H1 (cell line): Measurements from ENCODE around the gene MYLK4.

Experiments
- CEBPB ChIP-seq: IDR thresholded peaks from 2 replicates; pipeline ENCODE4 v1.6.1; 2012; ENCODE audit warnings: low read depth, low read length
- POLR2AphosphoS5 ChIP-seq: IDR thresholded peaks from 2 replicates; pipeline ENCODE4 v1.6.1; 2011; ENCODE audit warnings: low read depth, low read length
- POU5F1 ChIP-seq: IDR thresholded peaks from 2 replicates; pipeline ENCODE4 v1.6.1; 2011; ENCODE audit warnings: low read depth, mild to moderate bottlenecking, low read length, moderate library complexity
- SUZ12 ChIP-seq: fragments of 200-600 bp; sonication (generic); IDR thresholded peaks from 2 replicates; pipeline ENCODE4 v1.6.1; 2012; ENCODE audit warnings: mild to moderate bottlenecking, inconsistent platforms, low read length, moderate library complexity, mixed read lengths
- TAF1 ChIP-seq: IDR thresholded peaks from 2 replicates; pipeline ENCODE4 v1.6.1; 2011; ENCODE audit warnings: mild to moderate bottlenecking, low read depth, low read length
- YY1 ChIP-seq: IDR thresholded peaks from 2 replicates; pipeline ENCODE4 v1.6.1; 2011; ENCODE audit warnings: low read depth, mild to moderate bottlenecking, low read length
- TF ChIP-seq, protein P1 (sequence below): IDR thresholded peaks from 2 replicates; pipeline ENCODE4 v1.6.1; 2012; ENCODE audit warnings: low read length, inconsistent platforms
- TF ChIP-seq, protein P2 (sequence below), 3 experiments: IDR thresholded peaks; 1 replicate in 2 of 3; 2 replicates in 1 of 3; pipeline versions ENCODE4 v1.5.1 to v1.6.1; 2011; ENCODE audit warnings: low read length in 3 of 3, mild to moderate bottlenecking in 3 of 3, inconsistent platforms in 2 of 3, low read depth in 1 of 3, moderate library complexity in 1 of 3; ENCODE audit not compliant: insufficient read depth in 1 of 3; ENCODE audit errors: control extremely low read depth in 1 of 3

DNA sequence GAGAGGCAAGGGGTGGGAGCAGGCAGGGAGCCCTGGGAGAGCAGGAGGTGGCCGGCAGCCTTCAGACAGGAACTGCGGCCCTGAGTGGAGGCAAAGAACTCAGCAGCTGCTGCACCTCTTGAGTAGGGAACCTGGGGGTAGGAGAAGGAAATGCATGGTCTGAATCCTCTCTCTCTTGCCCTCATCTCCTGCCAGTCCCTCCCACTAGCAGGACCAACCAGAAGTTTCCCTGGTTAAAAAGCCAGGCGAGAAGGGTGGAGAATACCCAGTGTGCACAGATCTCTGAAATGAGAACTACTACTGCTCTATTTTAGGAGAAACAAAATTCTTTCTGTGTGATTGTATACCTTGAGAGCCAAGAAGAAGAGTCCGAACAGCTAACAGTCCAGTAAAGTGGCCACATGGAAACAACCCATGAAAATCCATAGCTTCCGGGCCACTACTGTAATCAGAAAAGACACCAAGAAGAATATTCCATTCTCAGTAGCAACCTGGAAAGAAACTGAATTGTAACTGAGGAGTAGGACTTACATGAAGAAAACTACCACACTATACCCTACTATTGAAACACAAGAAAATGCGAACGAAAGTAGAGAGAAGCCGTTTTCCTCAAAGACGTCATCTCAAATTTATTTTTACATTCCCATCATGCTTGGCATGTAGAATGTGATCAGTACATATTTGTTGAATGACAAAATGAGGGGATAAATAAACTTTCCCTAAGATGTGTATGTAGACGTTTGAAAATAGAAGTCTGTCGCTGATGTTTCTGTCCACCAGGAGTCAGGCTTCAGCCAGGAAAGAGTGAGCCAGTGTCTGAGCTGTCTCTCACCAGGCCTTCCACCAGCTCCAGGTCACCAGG is 40.1 kb upstream of the MYLK4 start:
- TF ChIP-seq CEBPB (no peak), TAF1 (no peak), POU5F1 (no peak), SUZ12 (no peak), YY1 (no peak), POLR2AphosphoS5 (no peak)
- TF ChIP-seq, protein P1, sequence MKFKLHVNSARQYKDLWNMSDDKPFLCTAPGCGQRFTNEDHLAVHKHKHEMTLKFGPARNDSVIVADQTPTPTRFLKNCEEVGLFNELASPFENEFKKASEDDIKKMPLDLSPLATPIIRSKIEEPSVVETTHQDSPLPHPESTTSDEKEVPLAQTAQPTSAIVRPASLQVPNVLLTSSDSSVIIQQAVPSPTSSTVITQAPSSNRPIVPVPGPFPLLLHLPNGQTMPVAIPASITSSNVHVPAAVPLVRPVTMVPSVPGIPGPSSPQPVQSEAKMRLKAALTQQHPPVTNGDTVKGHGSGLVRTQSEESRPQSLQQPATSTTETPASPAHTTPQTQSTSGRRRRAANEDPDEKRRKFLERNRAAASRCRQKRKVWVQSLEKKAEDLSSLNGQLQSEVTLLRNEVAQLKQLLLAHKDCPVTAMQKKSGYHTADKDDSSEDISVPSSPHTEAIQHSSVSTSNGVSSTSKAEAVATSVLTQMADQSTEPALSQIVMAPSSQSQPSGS = no peak
- TF ChIP-seq, protein P2, sequence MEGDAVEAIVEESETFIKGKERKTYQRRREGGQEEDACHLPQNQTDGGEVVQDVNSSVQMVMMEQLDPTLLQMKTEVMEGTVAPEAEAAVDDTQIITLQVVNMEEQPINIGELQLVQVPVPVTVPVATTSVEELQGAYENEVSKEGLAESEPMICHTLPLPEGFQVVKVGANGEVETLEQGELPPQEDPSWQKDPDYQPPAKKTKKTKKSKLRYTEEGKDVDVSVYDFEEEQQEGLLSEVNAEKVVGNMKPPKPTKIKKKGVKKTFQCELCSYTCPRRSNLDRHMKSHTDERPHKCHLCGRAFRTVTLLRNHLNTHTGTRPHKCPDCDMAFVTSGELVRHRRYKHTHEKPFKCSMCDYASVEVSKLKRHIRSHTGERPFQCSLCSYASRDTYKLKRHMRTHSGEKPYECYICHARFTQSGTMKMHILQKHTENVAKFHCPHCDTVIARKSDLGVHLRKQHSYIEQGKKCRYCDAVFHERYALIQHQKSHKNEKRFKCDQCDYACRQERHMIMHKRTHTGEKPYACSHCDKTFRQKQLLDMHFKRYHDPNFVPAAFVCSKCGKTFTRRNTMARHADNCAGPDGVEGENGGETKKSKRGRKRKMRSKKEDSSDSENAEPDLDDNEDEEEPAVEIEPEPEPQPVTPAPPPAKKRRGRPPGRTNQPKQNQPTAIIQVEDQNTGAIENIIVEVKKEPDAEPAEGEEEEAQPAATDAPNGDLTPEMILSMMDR (IDR thresholded peaks at IDR 0.05; ENCODE audit: control extremely low read depth in 1 of 3, insufficient read depth in 1 of 3, low read depth in 1 of 3, low read length in 3 of 3) = peak; percentile 64 to 89 (median 88)
